Stimulated activated naive CD4-positive, alpha-beta T cell treated with Interleukin-2 at 50 U/mL for 16 hours (primary cell): ENCODE results near the gene RXRA.

Experiments
- DNase-seq: peaks from one replicate; lab custom pipeline; 2025; lab: John Stamatoyannopoulos, UW

RXRA gene

GRCh38 chr9:134324359-134325095, 1.7 kb upstream of the RXRA start:
- no peak for DNase-seq

- no peak for DNase-seq
Observed at GRCh38 chr9:134325096-134325812, 1.0 kb upstream of the RXRA start.

- no peak for DNase-seq
Observed at GRCh38 chr9:134326724-134327601, 708 bp downstream of the RXRA start.

- DNase-seq = no peak
Observed at GRCh38 chr9:134327671-134328231, 1.5 kb downstream of the RXRA start.

- DNase-seq = no peak
Observed at GRCh38 chr9:134328341-134328840, 2.1 kb downstream of the RXRA start.

GRCh38 chr9:134328841-134329575, 2.8 kb downstream of the RXRA start:
- no peak for DNase-seq

- no peak for DNase-seq
Observed at GRCh38 chr9:134329576-134329855, 3.3 kb downstream of the RXRA start.

GRCh38 chr9:134329886-134330285, 3.6 kb downstream of the RXRA start:
- no peak for DNase-seq

- DNase-seq = no peak
Observed at GRCh38 chr9:134330590-134330989, 4.3 kb downstream of the RXRA start.

GRCh38 chr9:134331186-134332025, 5.2 kb downstream of the RXRA start:
- no peak for DNase-seq

GRCh38 chr9:134332266-134332665, 6.0 kb downstream of the RXRA start:
- no peak for DNase-seq

- DNase-seq = no peak
Observed at GRCh38 chr9:134332841-134333233, 6.6 kb downstream of the RXRA start.

GRCh38 chr9:134333234-134333873, 7.1 kb downstream of the RXRA start:
- DNase-seq = no peak

- DNase-seq = no peak
Observed at GRCh38 chr9:134333874-134334581, 7.8 kb downstream of the RXRA start.

GRCh38 chr9:134335061-134335460, 8.8 kb downstream of the RXRA start:
- no peak for DNase-seq

- DNase-seq = no peak
Observed at GRCh38 chr9:134335486-134336220, 9.4 kb downstream of the RXRA start.

GRCh38 chr9:134336228-134336627, 10.0 kb downstream of the RXRA start:
- no peak for DNase-seq

GRCh38 chr9:134336924-134337323, 10.7 kb downstream of the RXRA start:
- no peak for DNase-seq

GRCh38 chr9:134337469-134337868, 11.2 kb downstream of the RXRA start:
- no peak for DNase-seq
